HUES6 (cell line): ENCODE measurements around the gene BORCS5.
"Not testable (repeated sequence)": the region's sequence is repeated elsewhere in the genome, so short reads cannot be mapped to it uniquely, and the experiment has no call there.

Source experiments
- H3K27ac ChIP-seq: 2 replicates; pipeline ENCODE4 v1.7.0; 2013; ENCODE audit warnings: low read depth, mild to moderate bottlenecking, low read length, inconsistent platforms
- H3K27me3 ChIP-seq: 2 replicates; pipeline ENCODE4 v1.6.1; 2013; ENCODE audit warnings: low read length; ENCODE audit not compliant: control insufficient read depth, insufficient read depth
- H3K36me3 ChIP-seq: 2 replicates; pipeline ENCODE4 v1.6.1; 2013; ENCODE audit warnings: low read length; ENCODE audit not compliant: control insufficient read depth, insufficient read depth
- H3K4me1 ChIP-seq: 2 replicates; pipeline ENCODE4 v1.6.1; 2013; ENCODE audit warnings: low read length; ENCODE audit not compliant: control insufficient read depth, insufficient read depth
- H3K4me3 ChIP-seq: 2 replicates; pipeline ENCODE4 v1.5.1; 2013; ENCODE audit warnings: low read depth, low read length
- H3K9ac ChIP-seq: one replicate; pipeline ENCODE4 v1.6.1; 2013; ENCODE audit warnings: mild to moderate bottlenecking, low read length
- H3K9me3 ChIP-seq: 2 replicates; pipeline ENCODE4 v1.6.1; 2013; ENCODE audit warnings: low read depth, low read length; ENCODE audit not compliant: control insufficient read depth, insufficient read depth

The BORCS5 gene

DNA sequence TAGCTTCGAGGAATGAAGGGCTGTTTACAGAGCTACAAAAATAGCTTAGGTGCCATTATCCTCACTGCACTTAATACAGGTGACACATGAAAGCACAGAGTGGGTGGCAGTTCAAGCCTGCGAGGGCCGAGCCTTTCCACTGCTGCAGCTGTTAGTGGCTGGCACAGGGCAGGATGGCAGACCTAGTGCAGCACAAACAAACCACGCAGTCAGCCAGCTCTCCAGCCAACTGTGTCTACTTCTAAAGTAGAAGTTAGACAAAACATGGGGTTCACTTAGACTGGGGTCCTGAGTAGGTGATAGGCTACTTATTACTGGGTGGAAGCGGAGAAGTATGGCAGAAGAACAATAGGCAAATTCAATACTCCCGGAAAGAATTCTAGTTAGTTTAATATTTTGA is 110.4 kb downstream of the BORCS5 start:
- Histone ChIP-seq H3K4me3 (no peak overlapping the region), H3K4me1 (peaks cover 8% of the 10 kb centered on the region; the same call in 1 of the 2 replicates), H3K27ac (no peak overlapping the region), H3K36me3 (no peaks in the 10 kb centered on the region), H3K9me3 (peaks cover 13% of the 10 kb centered on the region), H3K27me3 (no peaks in the 10 kb centered on the region), H3K9ac (no peak overlapping the region)

DNA sequence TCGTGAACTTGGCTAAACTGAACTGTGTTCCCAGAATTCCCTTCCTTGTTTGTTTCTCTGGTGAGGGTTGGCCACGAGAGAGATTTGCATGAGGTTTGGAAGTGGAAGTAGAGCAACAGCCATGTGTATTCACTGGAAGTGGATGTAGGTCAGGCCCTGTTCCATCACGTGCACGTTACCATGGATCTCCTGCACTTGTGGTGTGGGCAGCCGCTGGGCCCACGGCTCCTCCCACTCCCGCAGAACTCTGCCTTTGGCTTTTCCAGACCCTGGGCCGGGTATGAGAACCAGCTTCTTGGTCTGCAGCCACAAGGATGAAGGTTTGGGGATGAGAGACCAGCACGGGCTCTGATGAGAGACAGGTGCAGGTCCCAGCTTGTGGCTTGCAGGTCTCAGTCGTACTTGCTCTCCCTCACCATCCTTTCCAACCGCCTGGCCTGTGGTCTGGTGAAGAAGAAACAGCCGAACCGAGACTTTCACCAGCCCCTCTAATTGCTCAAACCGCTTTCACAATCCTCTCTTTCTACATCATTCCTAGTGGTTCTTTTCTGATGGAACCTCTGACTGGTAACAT is 110.9 kb downstream of the BORCS5 start:
- no peak overlapping the region for H3K4me3 ChIP-seq
- H3K27ac ChIP-seq, result no peak overlapping the region
- peaks cover 8% of the 10 kb centered on the region; the same call in 1 of the 2 replicates for H3K4me1 ChIP-seq
- peaks cover 13% of the 10 kb centered on the region for H3K9me3 ChIP-seq
- H3K27me3 ChIP-seq, result no peaks in the 10 kb centered on the region
- no peak overlapping the region for H3K9ac ChIP-seq
- no peaks in the 10 kb centered on the region for H3K36me3 ChIP-seq

DNA sequence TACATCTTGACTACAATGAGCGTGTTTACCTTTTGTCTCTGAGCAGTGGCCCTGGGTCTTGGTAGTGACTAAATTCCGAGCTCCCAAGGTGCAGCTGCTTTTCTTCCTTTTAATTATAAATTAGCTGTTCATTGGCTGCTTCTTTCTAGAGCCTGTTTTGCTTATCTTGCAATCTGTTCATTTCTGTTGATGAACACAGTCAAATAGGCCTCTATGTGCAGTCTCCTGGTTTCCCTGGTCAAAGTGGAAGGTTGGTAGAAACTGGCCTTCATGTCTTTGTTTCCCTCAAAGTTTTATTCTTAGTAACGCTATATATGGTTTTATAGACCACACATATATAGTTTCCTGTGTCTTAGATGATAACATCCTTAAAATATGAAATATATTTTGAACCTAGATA is 111.7 kb downstream of the BORCS5 start:
- Histone ChIP-seq H3K27me3 (no peaks in the 10 kb centered on the region), H3K4me1 (peaks cover 8% of the 10 kb centered on the region; the same call in 1 of the 2 replicates), H3K36me3 (0 out of 2 replicates have a peak, but pooled peaks cover under 1% of the 10 kb centered on the region), H3K27ac (no peak overlapping the region), H3K4me3 (no peak overlapping the region), H3K9ac (no peak overlapping the region), H3K9me3 (peaks cover 13% of the 10 kb centered on the region)

DNA sequence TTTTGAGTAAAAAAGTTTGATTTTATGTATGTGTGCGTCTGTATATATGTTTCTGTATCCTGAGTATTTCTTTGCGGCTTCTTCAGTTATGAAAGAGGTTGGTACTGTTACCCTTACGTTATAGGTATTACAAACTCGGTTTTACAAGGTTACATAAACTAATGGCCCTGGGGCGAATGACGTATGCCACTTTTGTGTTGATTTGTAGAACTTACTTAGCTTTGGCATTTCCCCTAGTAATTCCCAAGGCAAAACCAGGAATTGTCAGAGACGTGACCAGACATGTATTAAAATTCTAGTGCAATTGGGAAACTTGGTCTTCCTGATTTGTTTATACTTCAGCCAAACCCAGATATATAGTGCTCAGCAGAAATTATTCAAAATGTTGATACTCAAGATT is 112.5 kb downstream of the BORCS5 start:
- no peak overlapping the region for H3K9ac ChIP-seq
- H3K27ac ChIP-seq, result no peak overlapping the region
- H3K27me3 ChIP-seq, result no peaks in the 10 kb centered on the region
- peaks cover 8% of the 10 kb centered on the region; the same call in 1 of the 2 replicates for H3K4me1 ChIP-seq
- H3K36me3 ChIP-seq, result peaks cover 4% of the 10 kb centered on the region; the same call in 1 of the 2 replicates
- H3K9me3 ChIP-seq, result peaks cover 13% of the 10 kb centered on the region
- H3K4me3 ChIP-seq, result no peak overlapping the region

DNA sequence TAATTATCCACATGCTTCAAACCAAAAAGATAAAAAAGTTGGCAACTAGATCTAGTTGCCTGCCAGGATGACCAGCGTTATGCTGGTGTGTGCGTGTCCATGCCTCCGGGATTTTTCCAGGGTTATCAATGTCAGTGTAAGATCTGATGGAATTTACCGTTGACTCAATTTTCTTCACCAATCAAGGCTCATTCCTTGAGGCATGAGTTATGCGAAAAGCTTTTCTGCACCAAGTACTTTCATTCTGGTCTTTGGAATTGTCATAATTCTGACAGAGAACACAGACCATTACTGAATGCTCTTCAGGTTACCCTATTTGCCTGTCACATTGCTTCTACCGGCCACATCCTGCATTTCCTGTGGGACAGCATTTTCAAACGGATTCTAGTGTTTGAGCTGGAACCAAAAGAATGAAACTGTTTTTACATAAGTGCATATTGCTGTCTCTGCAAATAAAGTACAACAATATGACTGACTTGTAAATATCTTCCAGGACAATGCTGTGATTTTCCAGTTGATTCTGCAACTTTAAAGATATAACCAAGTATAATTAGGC is 114.0 kb downstream of the BORCS5 start:
- Histone ChIP-seq H3K9me3 (peaks cover 13% of the 10 kb centered on the region), H3K27ac (no peak overlapping the region), H3K4me3 (no peak overlapping the region), H3K36me3 (peaks cover 16% of the 10 kb centered on the region), H3K27me3 (no peaks in the 10 kb centered on the region), H3K9ac (no peak overlapping the region), H3K4me1 (peaks cover 19% of the 10 kb centered on the region)

DNA sequence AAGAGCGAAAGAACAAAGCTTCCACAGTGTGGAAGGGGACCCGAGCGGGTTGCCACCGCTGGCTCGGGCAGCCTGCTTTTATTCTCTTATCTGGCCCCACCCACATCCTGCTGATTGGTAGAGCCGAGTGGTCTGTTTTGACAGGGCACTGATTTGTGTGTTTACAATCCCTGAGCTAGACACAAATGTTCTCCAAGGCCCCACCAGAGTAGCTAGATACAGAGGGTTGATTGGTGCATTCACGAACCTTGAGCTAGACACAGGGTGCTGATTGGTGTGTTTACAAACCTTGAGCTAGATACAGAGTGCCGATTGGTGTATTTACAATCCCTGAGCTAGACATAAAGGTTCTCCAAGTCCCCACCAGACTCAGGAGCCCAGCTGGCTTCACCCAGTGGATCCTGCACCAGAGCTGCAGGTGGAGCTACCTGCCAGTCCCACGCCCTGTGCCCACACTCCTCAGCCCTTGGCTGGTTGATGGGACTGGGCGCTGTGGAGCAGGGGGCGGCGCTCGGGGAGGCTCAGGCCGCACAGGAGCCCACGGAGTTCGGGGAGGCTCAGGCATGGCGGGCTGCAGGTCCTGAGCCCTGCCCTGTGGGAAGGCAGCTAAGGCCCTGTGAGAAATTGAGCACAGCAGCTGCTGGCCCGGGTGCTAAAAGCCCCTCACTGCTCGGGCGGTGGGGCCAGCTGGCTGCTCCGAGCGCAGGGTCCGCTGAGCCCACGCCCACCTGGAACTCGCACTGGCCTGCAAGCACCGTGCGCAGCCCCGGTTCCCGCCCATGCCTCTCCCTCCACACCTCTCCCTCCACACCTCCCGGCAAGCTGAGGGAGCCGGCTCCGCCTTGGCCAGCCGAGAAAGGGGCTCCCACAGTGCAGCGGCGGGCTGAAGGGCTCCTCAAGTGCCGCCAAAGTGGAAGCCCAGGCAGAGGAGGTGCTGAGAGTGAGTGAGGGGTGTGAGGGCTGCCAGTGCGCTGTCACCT is 115.4 kb downstream of the BORCS5 start:
- H3K27ac ChIP-seq, H3K9ac ChIP-seq, H3K4me3 ChIP-seq, H3K27me3 ChIP-seq: not testable (repeated sequence)
- H3K36me3 ChIP-seq, result peaks cover 30% of the 10 kb centered on the region
- H3K4me1 ChIP-seq, result peaks cover 11% of the 10 kb centered on the region
- peaks cover 13% of the 10 kb centered on the region for H3K9me3 ChIP-seq

DNA sequence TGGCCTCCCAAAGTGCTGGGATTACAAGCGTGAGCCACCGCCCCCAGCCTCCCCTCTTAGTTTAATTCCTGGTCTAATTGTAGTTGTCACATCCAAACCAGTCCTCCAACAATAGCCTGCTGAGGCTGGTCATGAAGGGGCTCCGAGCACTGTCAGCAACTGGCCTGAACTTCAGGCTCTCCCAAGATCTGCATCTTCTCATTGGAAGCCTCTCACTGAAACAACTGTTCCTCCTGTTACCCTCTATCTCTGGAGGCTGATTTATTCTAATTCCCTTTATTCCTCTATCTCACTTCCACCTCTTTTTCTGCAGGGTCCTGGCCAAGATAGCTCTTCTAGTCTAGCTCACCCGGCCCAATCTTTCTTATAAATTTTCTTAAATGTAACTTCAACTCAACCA is 116.3 kb downstream of the BORCS5 start:
- Histone ChIP-seq H3K4me1 (peaks cover 11% of the 10 kb centered on the region), H3K36me3 (peaks cover 35% of the 10 kb centered on the region), H3K4me3 (no peak overlapping the region), H3K9me3 (peaks cover 13% of the 10 kb centered on the region), H3K27ac (no peak overlapping the region), H3K27me3 (no peaks in the 10 kb centered on the region), H3K9ac (no peak overlapping the region)

DNA sequence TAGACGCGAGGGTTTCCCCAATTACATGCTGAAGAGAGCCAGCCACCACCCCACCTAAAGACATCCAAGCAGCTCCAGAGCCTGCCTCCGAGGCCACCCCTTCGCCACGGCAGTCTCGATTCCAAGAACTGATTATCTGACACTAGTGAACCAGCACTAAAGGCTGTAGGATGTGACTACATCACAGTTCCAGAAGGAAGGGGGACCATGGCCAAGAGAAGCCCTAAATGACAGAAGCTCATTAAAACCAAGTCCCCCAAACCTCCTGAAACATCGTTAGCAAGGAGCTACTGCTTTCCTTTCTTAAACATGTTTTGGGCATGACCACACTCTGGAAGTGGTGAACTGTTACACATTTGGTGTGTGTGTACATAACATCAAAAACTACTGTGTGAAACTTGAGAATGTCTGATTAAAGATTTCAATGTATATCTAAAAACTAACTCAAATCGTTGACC is 117.6 kb downstream of the BORCS5 start:
- H3K9me3 ChIP-seq, result peaks cover 13% of the 10 kb centered on the region
- peaks cover 11% of the 10 kb centered on the region for H3K4me1 ChIP-seq
- peaks cover 42% of the 10 kb centered on the region for H3K36me3 ChIP-seq
- H3K27me3 ChIP-seq, result no peaks in the 10 kb centered on the region
- H3K4me3 ChIP-seq, result no peak overlapping the region
- no peak overlapping the region for H3K9ac ChIP-seq
- H3K27ac ChIP-seq, result no peak overlapping the region

DNA sequence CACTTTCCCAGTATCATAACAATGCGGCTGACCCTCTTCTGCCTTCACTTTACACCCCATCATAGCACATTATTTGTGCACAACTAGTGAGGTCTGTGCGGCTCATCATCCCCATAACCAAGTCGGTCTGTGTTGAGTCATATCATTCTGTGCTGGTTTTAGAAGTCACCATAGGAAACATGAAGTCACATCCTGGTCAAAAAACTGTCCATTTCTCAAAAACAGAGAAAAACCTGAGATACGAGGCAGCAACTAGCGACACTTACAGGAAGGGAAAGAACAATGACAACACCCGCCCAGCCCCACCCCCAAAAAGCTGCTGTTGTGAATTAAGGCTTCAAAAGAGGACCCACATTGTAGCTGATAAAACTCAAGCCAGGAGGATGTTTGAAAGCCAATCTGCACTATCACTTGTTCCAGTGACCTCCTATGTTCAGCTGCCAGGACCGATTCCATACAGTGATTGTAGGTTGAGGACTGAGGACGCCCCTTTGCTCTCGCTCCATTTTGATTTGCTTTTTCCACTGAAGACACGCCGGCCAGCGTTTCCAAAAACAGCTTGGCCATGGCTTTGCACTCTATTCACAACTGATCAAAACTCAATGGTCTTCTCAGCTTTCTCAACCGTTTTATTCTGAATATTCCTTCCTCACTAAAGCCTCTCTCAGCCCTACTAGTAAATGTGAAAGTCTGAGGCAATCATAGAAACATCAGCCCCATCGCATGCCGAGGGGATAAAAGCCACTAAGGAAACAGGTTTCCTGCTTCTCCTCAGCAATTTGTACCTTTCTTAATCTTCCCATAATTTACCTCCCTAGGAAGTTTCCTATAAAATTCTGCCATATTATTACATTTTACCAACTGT is 118.3 kb downstream of the BORCS5 start:
- Histone ChIP-seq H3K4me3 (no peak overlapping the region), H3K4me1 (peaks cover 11% of the 10 kb centered on the region), H3K27ac (no peak overlapping the region), H3K9ac (no peak overlapping the region), H3K9me3 (peaks cover 9% of the 10 kb centered on the region), H3K36me3 (peaks cover 49% of the 10 kb centered on the region), H3K27me3 (no peaks in the 10 kb centered on the region)

DNA sequence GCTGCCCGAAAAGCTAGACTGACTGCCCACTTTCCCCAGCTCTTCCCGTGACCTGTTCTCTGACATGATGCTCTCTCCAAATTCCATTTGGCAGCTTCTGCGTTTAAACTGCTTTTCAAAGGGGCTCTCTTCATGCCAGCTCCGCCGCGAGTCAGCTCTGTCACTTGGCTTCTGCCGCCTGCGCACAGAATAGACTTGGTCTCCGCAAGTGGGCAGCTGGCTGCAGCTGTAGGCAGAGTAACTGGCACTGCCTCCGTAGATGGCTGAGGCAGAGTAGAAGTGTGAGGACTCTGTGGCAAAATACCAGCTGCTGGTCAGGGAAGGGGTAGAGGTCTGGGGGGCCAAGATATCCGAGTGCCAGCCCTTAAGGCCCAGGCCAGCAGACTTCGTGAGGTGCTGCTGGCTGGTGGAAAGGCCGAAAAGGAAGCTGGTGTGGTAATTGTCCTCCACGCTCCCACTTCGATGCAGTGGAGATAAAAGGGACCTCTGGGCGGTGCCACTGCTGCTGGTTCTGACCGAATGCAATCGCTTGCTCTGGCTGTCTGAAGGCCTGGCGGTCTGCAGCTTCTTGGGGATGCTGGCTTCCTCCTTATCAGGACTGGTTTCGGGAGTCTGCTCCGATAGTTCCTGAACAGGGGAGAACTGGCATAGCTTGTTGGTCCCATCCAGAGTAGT is 120.1 kb downstream of the BORCS5 start:
- no peak overlapping the region for H3K4me3 ChIP-seq
- H3K36me3 ChIP-seq, result peaks cover 60% of the 10 kb centered on the region
- H3K4me1 ChIP-seq, result peaks cover 11% of the 10 kb centered on the region
- no peaks in the 10 kb centered on the region for H3K27me3 ChIP-seq
- no peaks in the 10 kb centered on the region for H3K9me3 ChIP-seq
- no peak overlapping the region for H3K9ac ChIP-seq
- H3K27ac ChIP-seq, result no peak overlapping the region
